Thyroid gland (tissue), 4 donors: Measurements from ENCODE around the gene ANKDD1B.

Source experiments
- CTCF ChIP-seq, 6 experiments: fragments of 200-600 bp in 3 of 6; fragments of 450-650 bp in 3 of 6; sonication (generic) in 3 of 6; IDR thresholded peaks; one replicate each; pipeline ENCODE4 v1.5.1; 2016 to 2019; ENCODE audit warnings: antibody characterized with exemption in 6 of 6, mild to moderate bottlenecking in 2 of 6, inconsistent platforms in 1 of 6, moderate library complexity in 1 of 6
- POLR2A ChIP-seq, 2 donors: fragments of 450-650 bp; IDR thresholded peaks; one replicate each; pipeline ENCODE4 v1.6.1; 2017; ENCODE audit warnings: antibody characterized with exemption in 2 of 2, mild to moderate bottlenecking in 2 of 2, moderate library complexity in 1 of 2

DNA sequence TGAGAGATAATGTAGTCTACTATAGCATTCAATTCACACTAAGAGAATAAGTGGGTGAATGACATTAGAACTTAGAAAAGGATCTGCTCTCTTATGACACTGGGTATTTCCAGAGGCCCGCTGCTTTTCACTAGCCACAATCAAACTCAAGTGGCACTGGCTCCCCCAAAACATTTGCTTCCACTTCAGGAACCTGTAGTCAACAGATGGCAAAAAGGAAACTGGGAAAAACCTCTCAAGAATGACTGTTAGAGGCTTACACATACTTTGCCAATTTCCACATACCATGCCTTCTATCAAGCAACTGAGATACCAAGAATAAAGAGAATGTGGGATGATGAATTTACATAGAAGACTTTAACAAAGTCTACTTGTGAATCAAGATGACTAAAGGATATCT, 94.8 kb downstream of the ANKDD1B start:
- TF ChIP-seq POLR2A (IDR thresholded peaks at IDR 0.05) (no peak), CTCF (IDR thresholded peaks at IDR 0.05) (no peak)
